ENCODE measurements around the gene UNC5C. TPM values are rescaled to one million over a fixed set of nuclear protein-coding genes. Genes with fewer than 3 reads are reported as not detected.

Gene UNC5C
- total RNA-seq, 1 experiment from 2014 or later = not detected

- no peak overlapping the region for H3K27ac Mint-ChIP-seq (ENCODE audit: low read depth, unreplicated experiment)
- ChIA-PET CTCF (interaction anchor here (0.8 to 1.6 kb wide), 2 partner anchors 13 to 358 kb away, joined by 3 read pairs; no protein-coding TSS in a partner anchor), POLR2A (no interaction called here)
- H3K9me3 Mint-ChIP-seq (ENCODE audit: unreplicated experiment) = no peaks in the 10 kb centered on the region
- H3K27me3 Mint-ChIP-seq (ENCODE audit: insufficient read depth, unreplicated experiment) = no peaks in the 10 kb centered on the region
- TF ChIP-seq CTCF (IDR thresholded peaks at IDR 0.05; ENCODE audit: unreplicated experiment) = no peak
- no TSS peak for BruUV-seq (replicated peaks)
- no peaks in the 10 kb centered on the region for H3K36me3 Mint-ChIP-seq (ENCODE audit: insufficient read depth, unreplicated experiment)
- no peaks in the 10 kb centered on the region for H3K4me1 Mint-ChIP-seq (ENCODE audit: insufficient read depth, unreplicated experiment)
- intact Hi-C loops (cut with micrococcal nuclease) = no loop called here
- H3K4me3 Mint-ChIP-seq (ENCODE audit: unreplicated experiment) = no peak overlapping the region
- no peak for DNase-seq (ENCODE audit: unreplicated experiment)
Measured at GRCh38 chr4:95524184-95524583, 24.6 kb downstream of the UNC5C start.

DNA sequence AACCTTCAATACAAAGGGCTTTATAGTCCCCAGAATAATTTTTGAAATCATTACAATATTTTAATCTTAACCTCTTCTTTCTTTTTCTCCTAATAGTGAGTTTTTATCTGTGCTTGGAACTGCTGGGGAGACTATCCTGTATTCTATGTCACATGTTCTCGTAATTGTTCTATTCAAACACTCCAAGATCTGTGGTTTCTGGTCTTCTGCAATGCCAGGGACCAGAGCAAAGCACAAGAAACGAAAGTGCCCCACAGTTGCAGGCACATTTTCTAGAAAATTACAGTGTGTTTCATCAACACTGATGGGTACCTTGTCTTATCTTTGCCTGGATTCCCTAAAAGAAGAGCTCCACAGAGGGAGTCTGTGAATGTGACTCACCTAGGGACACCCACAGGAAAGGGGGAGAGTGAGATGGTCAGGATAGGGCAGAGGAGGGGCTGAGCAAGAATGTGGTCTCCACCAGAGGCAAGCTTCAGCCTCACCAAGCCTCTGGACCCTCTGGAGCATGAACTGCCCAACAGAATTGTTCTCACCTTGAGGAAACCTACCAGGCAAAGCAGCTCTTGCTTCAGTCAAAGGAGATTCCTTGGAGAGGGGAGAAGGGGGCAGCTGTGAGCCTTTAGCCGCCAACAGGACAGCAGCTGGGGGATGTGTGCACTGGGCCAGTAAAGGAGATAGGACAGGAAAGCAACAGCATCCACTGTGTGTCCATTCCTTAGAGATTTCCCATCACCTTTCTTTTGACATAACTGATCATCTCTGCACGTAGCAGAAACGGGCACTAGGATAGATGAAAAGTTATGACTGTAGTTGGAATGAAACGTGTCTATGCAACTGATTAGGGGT is 25.9 kb downstream of the UNC5C start:
- Mint-ChIP-seq H3K27ac (ENCODE audit: low read depth, unreplicated experiment) (no peak overlapping the region), H3K4me3 (ENCODE audit: unreplicated experiment) (no peak overlapping the region), H3K27me3 (ENCODE audit: insufficient read depth, unreplicated experiment) (no peaks in the 10 kb centered on the region), H3K36me3 (ENCODE audit: insufficient read depth, unreplicated experiment) (no peaks in the 10 kb centered on the region), H3K9me3 (ENCODE audit: unreplicated experiment) (no peaks in the 10 kb centered on the region), H3K4me1 (ENCODE audit: insufficient read depth, unreplicated experiment) (no peaks in the 10 kb centered on the region)
- no peak for DNase-seq (ENCODE audit: unreplicated experiment)
- ChIA-PET CTCF (interaction anchor here (1.6 kb wide), 1 partner anchor 15 kb away, joined by 3 read pairs; no protein-coding TSS in a partner anchor), POLR2A (no interaction called here)
- intact Hi-C loops (cut with micrococcal nuclease) = no loop called here
- BruUV-seq (replicated peaks) = no TSS peak
- TF ChIP-seq CTCF (IDR thresholded peaks at IDR 0.05; ENCODE audit: unreplicated experiment) = no peak

GRCh38 chr4:95517576-95518345 is 31.0 kb downstream of the UNC5C start:
- no peaks in the 10 kb centered on the region for H3K36me3 Mint-ChIP-seq (ENCODE audit: insufficient read depth, unreplicated experiment)
- DNase-seq (ENCODE audit: unreplicated experiment) = no peak
- TF ChIP-seq CTCF (IDR thresholded peaks at IDR 0.05; ENCODE audit: unreplicated experiment) = no peak
- POLR2A ChIA-PET = no interaction called here
- H3K4me3 Mint-ChIP-seq (ENCODE audit: unreplicated experiment) = no peak overlapping the region
- H3K4me1 Mint-ChIP-seq (ENCODE audit: insufficient read depth, unreplicated experiment) = no peaks in the 10 kb centered on the region
- no peaks in the 10 kb centered on the region for H3K27me3 Mint-ChIP-seq (ENCODE audit: insufficient read depth, unreplicated experiment)
- no TSS peak for BruUV-seq (replicated peaks)
- CTCF ChIA-PET = no interaction called here
- no peaks in the 10 kb centered on the region for H3K9me3 Mint-ChIP-seq (ENCODE audit: unreplicated experiment)
- no peak overlapping the region for H3K27ac Mint-ChIP-seq (ENCODE audit: low read depth, unreplicated experiment)
- intact Hi-C loops (cut with micrococcal nuclease) = no loop called here

- POLR2A ChIA-PET = no interaction called here
- H3K4me1 Mint-ChIP-seq (ENCODE audit: insufficient read depth, unreplicated experiment) = no peaks in the 10 kb centered on the region
- H3K27me3 Mint-ChIP-seq (ENCODE audit: insufficient read depth, unreplicated experiment) = no peaks in the 10 kb centered on the region
- H3K36me3 Mint-ChIP-seq (ENCODE audit: insufficient read depth, unreplicated experiment) = no peaks in the 10 kb centered on the region
- no peak overlapping the region for H3K27ac Mint-ChIP-seq (ENCODE audit: low read depth, unreplicated experiment)
- H3K4me3 Mint-ChIP-seq (ENCODE audit: unreplicated experiment) = no peak overlapping the region
- TF ChIP-seq CTCF (IDR thresholded peaks at IDR 0.05; ENCODE audit: unreplicated experiment) = no peak
- CTCF ChIA-PET = no interaction called here
- BruUV-seq (replicated peaks) = no TSS peak
- H3K9me3 Mint-ChIP-seq (ENCODE audit: unreplicated experiment) = no peaks in the 10 kb centered on the region
- intact Hi-C loops (cut with micrococcal nuclease) = no loop called here
- DNase-seq (ENCODE audit: unreplicated experiment) = no peak
Measured at GRCh38 chr4:95516528-95517017, 32.2 kb downstream of the UNC5C start.
